HG02610 (cell line): ENCODE results near the gene TLE4.

Experiments
- ATAC-seq: cut with Tn5 transposase; IDR thresholded peaks from one replicate; pipeline ENCODE4 v1.9.1; 2021; ENCODE audit warnings: mild to moderate bottlenecking, moderate library complexity; ENCODE audit not compliant: unreplicated experiment

TLE4 gene

GRCh38 chr9:79684711-79685575, 113.2 kb downstream of the TLE4 start:
- no peak for ATAC-seq

DNA sequence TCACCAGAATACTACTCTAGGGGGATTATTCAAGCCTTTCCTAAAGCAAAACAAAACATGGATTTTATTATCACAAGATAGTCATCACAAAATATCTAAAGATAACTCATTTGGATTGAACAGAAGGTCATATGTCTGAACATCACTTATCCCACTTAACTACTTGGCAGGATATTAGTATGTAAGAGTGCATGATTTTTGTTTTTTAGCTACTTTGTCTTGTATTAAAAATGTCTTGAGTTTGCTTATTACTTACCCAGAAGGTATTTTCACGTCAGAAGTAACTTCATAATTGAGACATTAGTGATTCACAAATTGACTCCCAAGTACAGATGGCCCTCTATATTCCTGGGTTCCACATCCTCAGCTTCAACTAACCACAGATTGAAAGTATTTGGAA, 113.8 kb downstream of the TLE4 start:
- no peak for ATAC-seq

GRCh38 chr9:79686381-79687130, 114.8 kb downstream of the TLE4 start:
- ATAC-seq, result peak; percentile 8

DNA sequence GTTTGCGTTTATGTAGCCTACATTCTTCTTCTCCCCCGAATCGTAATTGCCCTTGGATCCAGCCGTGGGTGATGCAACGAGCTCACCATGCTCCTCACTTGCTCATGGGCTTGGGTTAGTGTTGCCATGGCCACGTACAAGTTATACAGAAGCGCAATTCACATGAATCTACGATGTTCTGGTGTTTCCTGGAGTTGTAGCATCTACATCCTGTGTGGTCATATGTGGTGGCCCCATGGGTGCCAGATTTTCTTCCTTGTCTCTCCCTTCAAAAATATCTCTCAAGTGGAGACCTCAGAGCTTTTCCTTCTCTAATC, 115.3 kb downstream of the TLE4 start:
- ATAC-seq, result peak; percentile 74

DNA sequence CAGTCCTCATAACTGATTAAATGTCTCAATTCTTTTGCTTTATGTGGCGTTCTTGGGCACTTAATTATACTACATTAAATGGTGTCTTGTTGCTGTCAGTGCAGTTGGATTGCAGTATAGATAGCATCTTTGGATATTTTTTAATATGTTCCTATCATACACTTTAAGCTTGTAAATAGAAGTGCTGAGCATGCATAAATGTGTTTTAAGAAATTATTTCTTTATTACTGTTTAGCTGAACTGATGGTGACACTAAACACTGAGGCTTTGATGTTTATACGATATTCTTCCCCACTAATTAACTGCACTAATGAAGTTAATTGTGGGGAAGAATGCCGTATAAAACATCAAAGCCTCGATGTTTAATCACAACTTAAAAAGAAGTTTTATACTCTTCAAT, 116.6 kb downstream of the TLE4 start:
- ATAC-seq, result no peak

DNA sequence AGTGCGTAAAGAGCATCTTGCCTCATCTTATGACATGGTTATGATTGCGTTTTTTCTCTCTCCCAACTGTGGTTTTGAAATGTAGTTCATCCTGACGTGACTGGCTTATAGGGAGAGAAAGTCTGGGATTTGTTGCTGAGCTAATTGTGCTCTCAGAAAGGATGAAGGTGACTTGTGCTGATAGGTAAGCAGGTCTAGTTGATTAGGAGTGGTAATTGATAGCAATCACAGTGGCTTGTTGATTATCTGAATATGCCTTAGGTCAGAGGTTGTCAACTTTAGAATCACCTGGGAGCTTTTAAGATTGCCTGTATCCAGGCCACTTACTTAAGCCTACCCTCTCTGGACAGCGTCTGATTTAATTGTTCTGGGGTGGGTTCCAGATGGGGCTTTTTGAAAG, 117.8 kb downstream of the TLE4 start:
- ATAC-seq, result no peak

- ATAC-seq, result no peak
These were observed 119.7 kb downstream of the TLE4 start for GRCh38 chr9:79691496-79691895.

GRCh38 chr9:79692857-79693571, 121.2 kb downstream of the TLE4 start:
- no peak for ATAC-seq

GRCh38 chr9:79693750-79694149, 122.0 kb downstream of the TLE4 start:
- no peak for ATAC-seq

DNA sequence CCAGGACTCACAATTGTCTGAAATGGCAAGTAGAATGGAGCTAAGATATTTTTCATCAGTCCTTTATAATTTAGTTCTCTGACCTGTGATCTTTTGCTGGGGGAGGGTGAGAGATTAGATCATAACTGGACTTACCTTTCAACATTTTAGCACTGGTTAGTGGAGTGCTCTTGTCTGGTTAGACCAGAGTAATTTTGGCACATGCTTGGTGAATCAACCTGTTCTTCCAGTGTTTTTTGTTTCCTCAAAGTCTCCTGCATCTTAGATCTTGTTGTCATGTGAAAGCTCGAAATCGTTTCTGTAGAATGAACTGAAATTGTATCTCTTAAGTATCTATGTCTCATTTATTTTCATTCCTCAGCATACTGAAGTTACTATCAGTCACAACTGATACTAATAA, 122.4 kb downstream of the TLE4 start:
- no peak for ATAC-seq

- peak; percentile 44 for ATAC-seq
These were observed 123.1 kb downstream of the TLE4 start for GRCh38 chr9:79694676-79695400.

DNA sequence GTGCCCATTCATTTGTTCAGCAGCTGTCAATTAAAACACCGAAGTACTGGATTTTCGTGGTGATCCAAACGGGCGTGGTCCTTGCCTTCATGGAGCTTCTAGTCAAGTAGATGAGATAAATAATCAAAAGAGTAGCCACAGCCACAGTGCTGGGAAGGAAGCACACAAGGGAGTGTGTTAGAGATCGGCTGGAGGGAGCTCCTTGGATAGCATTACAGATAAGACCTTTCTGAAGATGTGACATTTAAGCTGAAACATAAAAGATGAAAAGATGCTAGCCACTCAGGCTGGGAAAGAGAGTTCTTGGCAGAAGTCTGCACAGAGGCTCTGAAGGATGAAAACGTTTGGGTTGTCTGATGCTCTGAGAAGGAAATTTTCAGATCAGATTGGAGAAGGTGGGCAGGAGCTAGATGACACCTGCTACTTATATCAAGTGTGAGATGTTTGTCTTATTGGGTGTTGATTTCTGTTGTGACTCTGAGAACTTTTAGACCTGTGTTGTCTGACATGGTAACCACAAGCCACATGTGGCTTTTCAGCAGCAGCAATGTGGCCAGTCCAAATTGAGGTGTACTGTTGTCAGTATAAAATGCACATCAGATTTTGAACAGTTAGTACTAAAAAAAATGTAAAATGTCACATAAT, 123.9 kb downstream of the TLE4 start:
- ATAC-seq, result peak; percentile 70

DNA sequence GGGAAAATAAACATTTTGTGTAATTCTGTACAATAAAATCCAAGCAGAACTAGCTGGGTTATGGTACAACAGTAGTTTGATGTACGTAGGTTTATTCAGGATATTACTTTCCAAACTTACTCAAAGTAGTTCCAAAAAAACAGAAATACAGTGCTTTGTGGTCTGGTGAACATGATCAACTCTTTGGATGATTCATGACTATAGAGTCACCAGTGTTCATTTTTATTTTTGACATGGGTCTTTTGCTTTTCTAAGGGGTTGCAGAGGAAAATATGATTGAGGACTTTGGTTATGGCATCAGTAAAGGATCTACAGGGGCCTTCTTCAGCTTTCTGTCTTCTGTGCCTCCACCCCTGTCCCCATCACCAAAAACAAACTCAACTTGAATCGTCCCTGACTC, 127.2 kb downstream of the TLE4 start:
- no peak for ATAC-seq

GRCh38 chr9:79699479-79699878, 127.7 kb downstream of the TLE4 start:
- no peak for ATAC-seq

- no peak for ATAC-seq
These were observed 129.0 kb downstream of the TLE4 start for GRCh38 chr9:79700607-79701360.

DNA sequence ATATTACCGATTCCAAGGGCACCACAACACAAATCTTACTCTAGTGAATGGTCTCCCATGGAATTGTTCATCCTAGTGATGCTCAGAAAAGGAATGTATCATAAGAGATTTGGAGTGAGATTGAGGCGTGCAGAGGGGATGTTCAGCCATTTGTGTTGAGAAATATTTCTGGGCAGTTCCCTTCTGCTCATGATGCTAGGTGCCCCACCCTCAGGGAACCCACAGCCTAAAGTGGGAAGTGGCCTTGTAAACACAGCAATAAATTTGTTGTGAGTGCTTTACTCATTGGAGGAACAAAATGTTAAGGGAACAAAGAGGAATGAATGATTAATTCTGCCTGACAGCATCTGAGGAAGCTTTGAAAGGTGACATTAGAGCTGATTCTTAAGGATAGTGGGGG, 129.9 kb downstream of the TLE4 start:
- ATAC-seq, result no peak

DNA sequence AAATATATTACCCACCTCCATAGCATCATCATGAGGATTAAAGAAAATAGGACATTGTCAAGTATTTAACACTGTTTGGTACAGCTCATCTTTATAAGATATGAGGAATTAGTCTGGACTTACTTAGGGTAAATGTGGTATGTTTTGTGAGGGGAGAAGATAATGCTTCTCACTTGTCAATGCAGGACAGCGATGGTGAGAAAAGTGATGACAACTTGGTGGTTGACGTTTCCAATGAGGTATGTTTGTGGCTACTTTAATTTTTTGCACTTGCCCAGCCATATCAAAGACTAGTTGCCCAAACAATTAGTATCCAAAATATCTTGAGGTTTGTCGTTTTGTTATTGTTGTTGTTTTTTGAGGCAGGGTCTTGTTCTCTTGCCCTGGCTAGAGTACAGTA, 133.9 kb downstream of the TLE4 start:
- no peak for ATAC-seq

DNA sequence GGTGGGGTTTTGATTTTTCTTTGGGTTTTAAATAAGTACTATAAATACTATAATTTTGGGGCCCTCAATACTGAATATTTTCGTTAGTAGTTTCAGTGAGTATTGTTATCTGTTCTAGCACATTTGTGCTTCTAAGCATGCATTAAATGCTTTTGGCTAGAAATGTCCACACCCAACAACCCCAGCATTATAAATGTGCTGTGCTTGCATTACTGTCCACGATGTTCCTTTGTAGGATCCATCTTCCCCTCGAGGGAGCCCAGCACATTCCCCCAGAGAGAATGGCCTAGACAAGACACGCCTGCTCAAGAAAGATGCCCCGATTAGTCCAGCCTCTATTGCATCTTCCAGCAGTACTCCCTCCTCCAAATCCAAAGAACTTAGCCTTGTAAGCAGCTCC, 134.7 kb downstream of the TLE4 start:
- no peak for ATAC-seq

DNA sequence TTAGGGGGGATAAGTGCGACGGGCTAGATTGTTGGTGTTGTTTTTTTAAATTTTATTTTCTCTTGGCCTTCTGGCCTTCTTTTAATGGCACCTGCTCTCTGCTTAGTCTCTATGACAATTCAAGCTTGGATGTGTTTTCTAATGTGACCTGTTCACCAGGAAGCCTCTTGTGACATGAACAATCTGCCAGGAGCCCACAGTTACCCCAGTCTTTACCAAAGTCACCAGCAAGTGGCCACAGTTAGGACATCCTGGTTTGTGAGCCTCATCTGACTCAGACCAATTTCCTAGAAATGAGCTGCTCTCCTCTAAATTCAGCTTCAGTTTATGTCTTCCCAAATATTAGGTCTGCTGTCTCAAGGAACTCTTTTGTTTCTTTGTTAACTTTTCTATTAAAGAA, 135.8 kb downstream of the TLE4 start:
- no peak for ATAC-seq

DNA sequence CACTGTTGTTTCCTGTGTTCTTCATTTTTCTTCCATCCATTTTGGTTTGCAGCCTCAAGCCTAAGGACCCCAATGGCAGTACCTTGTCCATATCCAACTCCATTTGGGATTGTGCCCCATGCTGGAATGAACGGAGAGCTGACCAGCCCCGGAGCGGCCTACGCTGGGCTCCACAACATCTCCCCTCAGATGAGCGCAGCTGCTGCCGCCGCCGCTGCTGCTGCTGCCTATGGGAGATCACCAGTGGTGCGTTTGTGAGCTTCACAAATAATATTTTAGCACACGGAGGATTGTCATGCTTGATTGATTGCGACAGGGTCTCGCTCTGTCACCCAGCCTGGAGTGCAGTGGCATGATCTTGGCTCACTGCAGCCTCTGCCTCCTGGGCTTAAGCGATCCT, 136.8 kb downstream of the TLE4 start:
- ATAC-seq, result no peak
